Femur (tissue), 1 donor: ENCODE measurements around the gene TCF7L2.

Source experiments
- DNase-seq: peaks from one replicate; pipeline ENCODE4 v3.0.0-alpha.2; 2017

Gene TCF7L2

DNA sequence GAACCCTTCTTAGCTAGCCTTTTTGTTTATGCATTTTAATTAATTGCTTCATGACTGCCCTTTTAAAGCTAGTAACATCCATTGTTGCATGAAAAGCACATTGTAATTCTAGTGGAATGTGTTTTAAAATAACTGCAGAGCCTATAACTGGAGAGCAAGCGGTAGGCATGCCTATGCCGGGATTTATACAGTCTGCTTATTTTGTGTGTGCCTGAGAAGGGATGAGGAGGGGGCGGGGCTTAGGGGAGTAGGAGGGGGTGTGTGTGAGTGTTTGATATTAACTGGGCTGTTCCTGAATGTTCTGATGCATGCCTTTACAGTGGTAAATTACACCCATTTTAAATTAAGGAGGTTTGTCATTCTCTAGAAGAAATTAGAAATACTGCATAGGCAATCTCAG lies 208.1 kb downstream of the TCF7L2 start:
- DNase-seq, result no peak

DNA sequence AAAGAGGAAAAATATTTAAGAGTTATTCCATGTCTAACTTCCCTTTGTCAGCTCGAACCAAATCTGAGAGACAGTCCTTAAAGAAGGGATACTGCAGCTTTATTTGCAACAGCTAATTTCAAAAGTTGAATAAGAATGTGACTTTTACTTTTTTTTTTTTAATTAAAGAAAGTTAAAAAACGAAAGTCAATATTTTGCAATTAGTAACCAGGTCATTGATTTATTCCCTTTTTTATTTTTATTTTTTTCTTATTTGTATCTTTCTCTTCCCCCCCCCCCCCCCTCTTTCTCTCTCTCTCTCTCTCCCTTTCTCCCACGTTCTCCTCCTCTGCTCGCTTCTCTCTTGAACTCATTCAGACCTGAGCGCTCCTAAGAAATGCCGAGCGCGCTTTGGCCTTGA lies 209.5 kb downstream of the TCF7L2 start:
- DNase-seq, result no peak

DNA sequence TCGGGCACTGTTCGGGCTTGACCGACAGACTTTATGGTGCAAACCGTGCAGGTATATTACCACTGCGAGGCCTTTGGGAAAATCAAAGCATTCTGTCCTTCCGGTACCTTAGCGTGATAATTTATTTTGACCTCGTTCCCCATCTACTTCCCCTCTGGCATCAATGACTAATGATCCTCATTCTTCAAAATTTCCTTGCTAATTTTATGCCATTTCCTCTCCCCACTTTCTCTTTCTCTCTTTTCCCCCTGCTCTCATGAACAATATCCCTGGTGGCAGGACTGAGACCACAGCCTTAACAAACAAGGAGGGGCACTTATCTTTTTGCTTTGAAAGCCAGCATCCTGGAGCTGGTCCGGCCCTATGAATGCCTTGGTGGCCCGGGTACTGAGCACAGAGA lies 210.6 kb downstream of the TCF7L2 start:
- DNase-seq, result no peak

- no peak for DNase-seq
Observed at GRCh38 chr10:113161066-113161465, 211.0 kb downstream of the TCF7L2 start.

DNA sequence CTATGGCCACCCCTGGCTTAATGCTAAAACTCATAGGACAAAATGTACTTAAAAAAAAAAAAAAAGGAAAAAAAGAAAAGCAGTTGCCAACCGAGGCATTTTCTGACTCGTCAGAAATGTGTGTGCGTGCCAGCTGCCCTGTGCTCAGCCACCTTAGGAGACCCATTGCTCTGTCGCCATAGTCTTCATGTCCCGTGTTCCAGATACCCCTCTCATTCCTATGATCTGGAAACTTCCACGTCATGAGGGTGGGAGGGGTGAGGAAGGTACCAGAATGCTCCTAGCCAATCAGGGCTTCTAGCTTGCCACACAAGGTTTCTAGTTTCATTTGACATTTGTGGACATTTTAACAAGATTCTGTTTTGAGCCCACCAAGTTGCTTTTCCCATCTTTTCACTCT lies 212.9 kb downstream of the TCF7L2 start:
- DNase-seq, result no peak

DNA sequence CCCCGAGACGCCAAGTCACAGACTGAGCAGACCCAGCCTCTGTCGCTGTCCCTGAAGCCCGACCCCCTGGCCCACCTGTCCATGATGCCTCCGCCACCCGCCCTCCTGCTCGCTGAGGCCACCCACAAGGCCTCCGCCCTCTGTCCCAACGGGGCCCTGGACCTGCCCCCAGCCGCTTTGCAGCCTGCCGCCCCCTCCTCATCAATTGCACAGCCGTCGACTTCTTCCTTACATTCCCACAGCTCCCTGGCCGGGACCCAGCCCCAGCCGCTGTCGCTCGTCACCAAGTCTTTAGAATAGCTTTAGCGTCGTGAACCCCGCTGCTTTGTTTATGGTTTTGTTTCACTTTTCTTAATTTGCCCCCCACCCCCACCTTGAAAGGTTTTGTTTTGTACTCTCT lies 215.6 kb downstream of the TCF7L2 start:
- DNase-seq, result no peak

DNA sequence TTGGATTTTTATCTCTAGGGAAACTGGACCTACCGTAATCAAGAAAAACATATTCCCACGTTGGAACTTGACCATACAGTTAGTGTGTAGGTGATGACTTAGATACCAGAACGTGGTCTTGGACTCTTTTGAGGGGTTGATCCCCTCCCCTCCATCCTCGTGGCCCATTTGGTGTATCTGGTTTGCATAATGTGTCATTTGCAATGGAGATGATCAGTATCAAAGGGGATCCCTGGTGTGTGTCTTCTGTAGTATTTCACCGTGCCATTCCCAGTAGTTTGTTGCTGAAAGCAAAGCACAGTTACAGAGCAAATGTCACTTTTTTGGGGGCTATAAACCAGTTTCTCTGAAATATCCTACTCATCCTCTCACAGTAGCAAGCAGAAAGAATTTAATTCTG lies 217.7 kb downstream of the TCF7L2 start:
- DNase-seq, result no peak

GRCh38 chr10:113168584-113168983 lies 218.5 kb downstream of the TCF7L2 start:
- no peak for DNase-seq

GRCh38 chr10:113169111-113169510 lies 219.1 kb downstream of the TCF7L2 start:
- no peak for DNase-seq

DNA sequence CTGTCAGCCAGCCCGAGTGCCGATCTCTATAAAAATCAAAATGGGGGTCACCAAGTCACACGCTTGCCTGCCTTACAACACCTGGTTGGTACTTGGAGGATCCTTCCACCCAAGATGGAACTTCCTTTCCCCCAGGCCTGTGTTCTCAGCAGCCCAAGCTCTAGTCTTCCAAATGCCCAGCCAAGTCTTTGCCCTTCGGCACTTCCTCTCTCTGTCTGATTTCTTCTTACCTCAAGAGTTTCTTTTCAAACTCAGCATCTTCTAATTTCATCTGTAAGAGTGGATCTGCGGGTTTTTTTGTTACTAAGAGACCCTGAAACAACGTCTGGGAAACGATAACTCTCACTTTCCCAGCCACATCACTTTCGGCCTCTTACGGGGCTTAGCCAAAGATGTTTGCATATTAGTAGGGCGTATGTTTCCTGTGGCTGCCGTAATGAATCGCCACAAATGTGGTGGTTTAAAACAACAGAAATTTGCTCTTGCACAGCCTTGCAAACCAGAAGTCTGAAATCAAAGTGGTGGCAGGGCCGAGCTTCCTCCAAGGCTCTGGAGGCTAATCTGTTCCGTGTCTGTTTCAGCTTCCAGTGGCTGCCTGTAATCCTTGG lies 219.9 kb downstream of the TCF7L2 start:
- DNase-seq, result no peak

DNA sequence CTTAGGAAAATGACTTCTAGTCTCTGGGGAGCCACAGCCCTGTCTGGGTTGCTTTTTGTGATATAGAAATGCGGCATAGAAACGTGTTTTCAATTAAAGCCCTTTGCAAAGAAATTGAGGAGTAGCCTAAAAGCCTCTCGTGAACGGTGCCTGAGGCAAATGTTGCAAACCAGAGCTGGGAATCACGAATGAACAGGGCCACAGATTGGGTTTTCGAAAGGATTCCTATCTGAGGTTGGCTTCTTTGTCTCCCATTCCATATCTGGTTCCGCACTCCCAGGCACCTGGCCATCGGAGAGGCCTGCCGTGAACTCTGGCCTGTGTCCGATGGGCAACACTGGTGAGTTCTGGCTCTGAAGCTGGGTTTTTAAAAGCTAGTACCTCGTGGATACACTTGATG lies 221.6 kb downstream of the TCF7L2 start:
- DNase-seq, result peak; percentile 15

DNA sequence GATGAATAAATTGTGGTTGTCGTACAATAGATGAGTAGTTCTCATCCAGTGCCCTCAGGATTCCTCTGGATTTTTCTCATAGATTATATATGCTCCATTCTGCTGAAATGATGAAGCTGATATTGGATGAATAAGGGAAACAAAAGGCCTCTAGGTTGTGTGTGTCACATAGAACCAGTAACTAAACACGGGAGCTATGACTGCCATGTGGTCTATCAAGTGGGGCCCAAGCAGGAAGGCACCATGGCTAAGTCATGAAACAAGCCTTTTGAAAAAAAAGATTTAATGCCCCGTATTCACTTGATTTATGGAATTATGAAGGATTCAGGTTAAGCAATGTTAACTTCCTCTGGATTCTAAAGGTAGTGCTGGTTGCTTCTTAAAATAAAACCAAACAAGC lies 225.1 kb downstream of the TCF7L2 start:
- no peak for DNase-seq

DNA sequence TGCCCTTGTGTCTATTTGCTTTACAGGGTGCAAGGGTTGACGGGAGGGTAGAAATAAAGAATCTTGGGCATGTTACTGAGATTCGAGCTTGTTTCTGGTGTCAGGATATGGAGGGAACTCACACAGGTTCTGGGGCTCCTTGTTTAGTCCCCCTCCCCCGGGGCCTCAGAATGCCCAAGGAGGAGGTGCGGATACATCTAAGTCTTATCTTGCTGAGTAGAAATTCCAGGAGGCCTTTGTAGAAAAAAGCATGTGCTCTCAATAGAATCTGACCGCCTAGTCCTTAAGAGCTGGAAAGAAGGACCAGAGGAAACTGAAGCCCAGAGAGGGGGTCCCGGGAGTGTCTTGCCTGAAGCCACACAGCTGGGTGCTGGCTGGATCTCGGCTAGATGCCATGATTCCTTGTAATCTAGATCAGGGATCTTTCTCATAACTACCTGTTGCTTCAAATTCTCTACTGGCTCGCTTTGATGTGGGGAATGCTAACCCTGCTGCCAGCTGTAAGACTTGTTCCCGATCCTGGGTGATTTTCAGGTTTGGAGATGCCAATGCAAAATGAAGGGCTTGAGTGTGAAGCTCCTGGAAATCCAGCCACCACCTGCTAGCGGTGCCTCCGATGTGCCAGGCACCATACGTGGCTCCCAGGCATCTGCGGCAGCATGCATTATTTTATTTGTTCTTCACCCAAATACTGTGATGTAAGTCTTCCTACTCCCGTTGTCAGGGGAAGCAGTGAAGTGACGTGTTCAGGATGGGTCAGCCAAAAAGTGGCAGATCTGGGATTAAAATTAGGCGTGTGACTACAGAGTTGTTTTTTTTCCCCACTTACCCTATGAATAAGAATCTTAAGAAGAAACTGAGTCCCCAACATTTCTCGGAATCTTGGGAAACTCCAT lies 226.0 kb downstream of the TCF7L2 start:
- peak; percentile 11 for DNase-seq

GRCh38 chr10:113176652-113177155 lies 226.7 kb downstream of the TCF7L2 start:
- DNase-seq, result peak; percentile 16

- DNase-seq, result peak; percentile 63
Observed at GRCh38 chr10:113177156-113177935, 227.3 kb downstream of the TCF7L2 start.

DNA sequence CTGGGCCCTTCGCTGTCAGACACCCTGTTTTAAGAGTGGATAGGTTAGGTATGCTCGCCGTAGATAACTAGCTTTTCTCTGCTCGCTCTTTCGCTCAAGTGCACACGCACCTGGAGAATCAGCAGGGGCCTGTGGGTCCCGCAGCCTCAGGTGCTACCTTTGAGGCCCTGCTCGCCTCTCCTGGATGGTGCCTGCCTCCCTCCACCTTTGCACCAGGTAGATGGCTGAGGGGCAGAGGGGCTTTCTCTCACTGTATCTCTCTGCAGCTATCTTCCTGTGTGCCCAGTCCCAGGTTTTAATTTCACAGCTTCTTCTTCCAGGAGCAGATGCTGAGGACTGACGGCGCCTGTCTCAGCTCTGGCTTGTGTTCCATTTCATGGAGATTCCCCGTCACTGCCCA lies 227.9 kb downstream of the TCF7L2 start:
- peak; percentile 7 for DNase-seq

DNA sequence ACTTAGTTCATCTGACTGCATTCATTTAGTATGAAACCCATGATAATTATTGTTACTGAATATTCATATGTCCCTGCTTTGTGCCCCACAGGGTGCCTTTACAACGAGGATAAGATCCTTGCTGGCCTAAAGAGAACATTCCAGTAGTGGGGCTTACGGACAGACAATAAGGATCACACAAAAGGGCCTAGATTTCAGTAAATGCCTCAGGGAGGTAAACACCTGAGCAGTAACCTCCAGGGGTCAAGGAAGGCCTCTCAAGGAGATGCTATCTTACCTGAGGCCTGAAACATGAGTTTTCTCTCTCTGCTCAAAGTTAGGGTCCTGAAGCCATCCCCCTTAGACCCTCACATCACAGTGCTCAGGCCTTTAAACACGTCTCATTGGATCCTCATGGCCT lies 228.7 kb downstream of the TCF7L2 start:
- DNase-seq, result peak; percentile 1

GRCh38 chr10:113179265-113179664 lies 229.2 kb downstream of the TCF7L2 start:
- no peak for DNase-seq

- DNase-seq, result no peak
Observed at GRCh38 chr10:113179966-113180365, 229.9 kb downstream of the TCF7L2 start.

GRCh38 chr10:113180401-113181154 lies 230.5 kb downstream of the TCF7L2 start:
- DNase-seq, result no peak

DNA sequence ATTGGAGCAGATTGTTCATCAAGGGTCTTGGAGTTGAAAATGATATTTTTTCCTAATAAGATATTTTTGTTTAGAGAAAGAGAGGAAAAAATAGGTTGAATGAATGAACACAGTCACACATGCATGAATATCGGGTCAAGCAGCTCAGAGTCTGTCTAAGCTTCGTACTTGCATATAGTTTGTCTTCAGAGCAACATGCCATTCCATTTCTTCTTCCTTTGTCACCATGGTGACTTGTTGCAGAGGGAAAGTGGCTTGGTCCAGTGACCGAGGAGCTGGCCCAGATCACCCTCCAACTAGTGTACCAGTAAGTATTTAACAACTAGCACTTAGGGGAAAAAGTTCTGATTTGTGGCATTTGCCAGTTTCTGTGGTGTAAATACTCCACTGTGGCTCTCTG lies 232.1 kb downstream of the TCF7L2 start:
- DNase-seq, result no peak

GRCh38 chr10:113183573-113183972 lies 233.5 kb downstream of the TCF7L2 start:
- DNase-seq, result no peak
